Aorta (tissue), 5 donors: ENCODE measurements around the gene RASGRP2. TPM values are rescaled to one million over a fixed set of nuclear protein-coding genes. Genes with fewer than 3 reads are reported as not detected.

Experiments used
- ATAC-seq: fragments of 200-7000 bp; cut with Tn5 transposase; one replicate; pipeline ENCODE4 v1.9.1; 2022; ENCODE audit warnings: moderate library complexity; ENCODE audit not compliant: low FRiP score
- DNase-seq, 2 donors: peaks; one replicate each; pipeline ENCODE4 v3.0.0-alpha.2; 2020
- H3K27ac ChIP-seq, 2 donors: one replicate each; pipeline ENCODE4 v1.5.1; 2013; ENCODE audit warnings: low read length in 2 of 2, mild to moderate bottlenecking in 2 of 2, moderate library complexity in 2 of 2, control low read depth in 1 of 2, inconsistent platforms in 1 of 2, low read depth in 1 of 2
- H3K27me3 ChIP-seq, 2 donors: one replicate each; pipeline ENCODE4 v1.6.1; 2013; ENCODE audit warnings: control low read depth in 1 of 2, low read length in 1 of 2, mild to moderate bottlenecking in 1 of 2, moderate library complexity in 1 of 2; ENCODE audit not compliant: insufficient read depth in 2 of 2, control insufficient read depth in 1 of 2
- H3K36me3 ChIP-seq, 2 donors: one replicate each; pipeline ENCODE4 v1.6.1; 2013; ENCODE audit warnings: control low read depth in 1 of 2, low read length in 1 of 2, mild to moderate bottlenecking in 1 of 2; ENCODE audit not compliant: insufficient read depth in 2 of 2, control insufficient read depth in 1 of 2
- H3K4me1 ChIP-seq, 2 donors: one replicate each; pipeline ENCODE4 v1.6.1; 2013; ENCODE audit warnings: low read length in 2 of 2, control low read depth in 1 of 2, mild to moderate bottlenecking in 1 of 2, moderate library complexity in 1 of 2; ENCODE audit not compliant: insufficient read depth in 2 of 2, control insufficient read depth in 1 of 2
- H3K4me3 ChIP-seq, 2 donors: one replicate each; pipeline ENCODE4 v1.5.1; 2013; ENCODE audit warnings: low read length in 2 of 2, control low read depth in 1 of 2, mild to moderate bottlenecking in 1 of 2
- H3K9me3 ChIP-seq: one replicate; pipeline ENCODE4 v1.6.1; 2013; ENCODE audit warnings: mild to moderate bottlenecking, low read length; ENCODE audit not compliant: control insufficient read depth
- WGBS, 2 donors: extraction: QIAGEN DNeasy Blood & Tissue Kit; methylation state at CpG; one replicate each; pipeline ENCODE4 v1.1.7; 2013; 5-methylcytosine and 5-hydroxymethylcytosine counted together
- intact Hi-C, 2 donors: fragments of 100-400 bp; cut with DNase I; formaldehyde crosslinking; loops; one replicate each; pipeline versions ENCODE4 v1.14.2 to v1.15.0; 2022
- polyA plus RNA-seq, 2 donors: library from polyadenylated mRNA; stranded (reverse); fragments of 200-250 nt; gene quantifications; one replicate each; pipeline ENCODE4 v1.2.3, GENCODE V29; 2013
- total RNA-seq, 2 donors: library from RNA; stranded (reverse); fragmentation: NEBNext Ultra II Directional; extraction: Animal tissue kit (Norgen Biotek cat#: 25700); gene quantifications; one replicate each; pipeline ENCODE4 v1.2.1, GENCODE V29; 2021
- donor health status: healthy with polysubstance abuse.
- donor health status: Bipolar disorder and iron deficiency.
- donor health status: DM: no; HTN: no; CAD: no.
- donor health status: DM: no; HTN: no; CAD: no.
- donor health status: DM: yes; HTN: yes; CAD: no.

RASGRP2 gene
- total and polyA plus RNA-seq, 4 donors, result 20.8 to 152 (median 48.6) TPM

GRCh38 chr11:64720167-64720566 lies 23.8 kb downstream of the RASGRP2 start:
- intact Hi-C loops, result loop anchor here in 1 of 2 donors (5.0 kb wide), 1 partner anchor 63 kb away; no protein-coding TSS in a partner anchor

GRCh38 chr11:64719406-64719805 lies 24.5 kb downstream of the RASGRP2 start:
- ATAC-seq (no peak), DNase-seq (peak in 1 of 2 donors; percentile 55)
- intact Hi-C loops, result no loop called here
- Histone ChIP-seq H3K4me3 (no peak overlapping the region), H3K9me3 (no peaks in the 10 kb centered on the region), H3K36me3 (no peaks in the 10 kb centered on the region), H3K4me1 (no peaks in the 10 kb centered on the region), H3K27ac (no peak overlapping the region), H3K27me3 (no peaks in the 10 kb centered on the region)
- WGBS, 2 donors, result 92 to 93% methylated on average over 10 of the region's 10 CpGs

More at GRCh38 chr11:64720167-64720566, 23.8 kb downstream of the RASGRP2 start:
- Histone ChIP-seq H3K4me3 (no peak overlapping the region), H3K4me1 (no peaks in the 10 kb centered on the region), H3K27me3 (no peaks in the 10 kb centered on the region), H3K27ac (no peak overlapping the region), H3K9me3 (no peaks in the 10 kb centered on the region), H3K36me3 (no peaks in the 10 kb centered on the region)
- 83 to 85% methylated on average over 9 of the region's 9 CpGs for WGBS, 2 donors
- ATAC-seq (no peak), DNase-seq (peak in 1 of 2 donors; percentile 68)

GRCh38 chr11:64718780-64719124 lies 25.2 kb downstream of the RASGRP2 start:
- ATAC-seq (no peak), DNase-seq (no peak)
- intact Hi-C loops, result no loop called here
- 70 to 86% methylated on average over 3 to 4 of the region's 4 CpGs for WGBS, 2 donors
- H3K4me3 ChIP-seq, result no peak overlapping the region
- no peaks in the 10 kb centered on the region for H3K36me3 ChIP-seq
- H3K27ac ChIP-seq, result no peak overlapping the region
- H3K27me3 ChIP-seq, result no peaks in the 10 kb centered on the region
- H3K9me3 ChIP-seq, result no peaks in the 10 kb centered on the region
- H3K4me1 ChIP-seq, result no peaks in the 10 kb centered on the region

GRCh38 chr11:64718084-64718779 lies 25.7 kb downstream of the RASGRP2 start:
- no peaks in the 10 kb centered on the region for H3K36me3 ChIP-seq
- WGBS, 2 donors, result 85 to 88% methylated on average over 15 of the region's 15 CpGs
- no peak overlapping the region for H3K27ac ChIP-seq
- no peaks in the 10 kb centered on the region for H3K27me3 ChIP-seq
- ATAC-seq (no peak), DNase-seq (peak in 1 of 2 donors; percentile 57)
- no peaks in the 10 kb centered on the region for H3K9me3 ChIP-seq
- intact Hi-C loops, result no loop called here
- no peaks in the 10 kb centered on the region for H3K4me1 ChIP-seq
- H3K4me3 ChIP-seq, result no peak overlapping the region

GRCh38 chr11:64717268-64717578 lies 26.7 kb downstream of the RASGRP2 start:
- Histone ChIP-seq H3K27me3 (no peaks in the 10 kb centered on the region), H3K36me3 (no peaks in the 10 kb centered on the region), H3K27ac (no peak overlapping the region), H3K4me1 (no peaks in the 10 kb centered on the region), H3K4me3 (no peak overlapping the region), H3K9me3 (no peaks in the 10 kb centered on the region)
- intact Hi-C loops, result no loop called here
- DNase-seq, result peak in 1 of 2 donors; percentile 50
- ATAC-seq, result no peak
- WGBS, 2 donors, result 79 to 85% methylated on average over 4 of the region's 4 CpGs

DNA sequence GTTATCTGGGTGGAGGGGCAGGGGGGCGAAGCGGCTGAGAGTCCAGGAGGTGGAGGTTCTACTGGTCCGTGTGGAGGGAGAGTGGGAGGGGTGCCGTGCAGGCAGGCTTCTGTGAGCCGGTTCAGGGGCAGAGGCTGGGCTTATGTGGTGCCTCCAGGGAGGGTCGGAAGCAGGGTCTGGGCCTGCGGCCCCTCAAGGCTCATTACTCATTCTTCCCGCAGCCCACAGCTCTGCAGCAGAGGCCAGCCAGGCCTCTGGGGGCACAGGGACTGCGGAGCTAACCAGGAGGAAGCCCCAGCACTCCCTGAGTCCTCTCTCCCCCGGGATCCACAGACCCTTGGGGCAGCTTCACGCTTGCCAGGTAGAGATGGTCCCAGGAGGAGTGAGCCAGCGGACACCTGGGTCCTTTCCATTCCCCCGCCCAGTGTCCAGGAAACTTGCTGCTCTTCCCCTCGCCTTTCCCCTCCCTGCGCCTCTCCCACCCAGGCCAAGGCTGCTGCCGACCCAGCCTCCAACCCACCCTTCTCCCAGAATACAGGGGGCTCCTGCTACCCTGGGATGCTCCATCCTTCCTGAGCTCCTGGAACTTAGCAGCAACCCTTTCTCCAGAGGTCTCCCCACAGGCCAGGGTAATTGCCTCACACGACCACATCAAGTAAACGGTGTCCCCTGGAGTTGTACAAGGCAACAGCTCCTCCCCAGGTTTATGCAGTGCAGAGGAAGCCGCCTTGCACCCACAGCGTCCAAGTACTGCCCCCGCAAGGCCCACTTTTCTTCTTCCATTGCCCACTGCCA lies 27.3 kb downstream of the RASGRP2 start:
- no peak for ATAC-seq

GRCh38 chr11:64715756-64716472 lies 28.0 kb downstream of the RASGRP2 start:
- Histone ChIP-seq H3K36me3 (no peaks in the 10 kb centered on the region), H3K4me3 (no peak overlapping the region), H3K4me1 (no peaks in the 10 kb centered on the region), H3K27ac (no peak overlapping the region), H3K9me3 (no peaks in the 10 kb centered on the region), H3K27me3 (peaks cover 0 to 1% of the 10 kb centered on the region in 2 donors)
- intact Hi-C loops, result no loop called here
- no peak for ATAC-seq
- 47 to 54% methylated on average over 13 of the region's 13 CpGs for WGBS, 2 donors
- DNase-seq, result peak in 1 of 2 donors; percentile 9

More for the DNA sequence above, 27.3 kb downstream of the RASGRP2 start:
- peak in 1 of 2 donors; percentile 65 for DNase-seq
- no peaks in the 10 kb centered on the region for H3K9me3 ChIP-seq
- no peaks in the 10 kb centered on the region for H3K36me3 ChIP-seq
- no peak overlapping the region for H3K4me3 ChIP-seq
- H3K27ac ChIP-seq, result no peak overlapping the region
- H3K27me3 ChIP-seq, result peaks cover 0 to 1% of the 10 kb centered on the region in 2 donors
- WGBS, 2 donors, result 56 to 60% methylated on average over 19 to 21 of the region's 21 CpGs
- intact Hi-C loops, result no loop called here
- no peaks in the 10 kb centered on the region for H3K4me1 ChIP-seq

GRCh38 chr11:64715110-64715509 lies 28.8 kb downstream of the RASGRP2 start:
- DNase-seq (no peak), ATAC-seq (no peak)
- Histone ChIP-seq H3K4me1 (no peaks in the 10 kb centered on the region), H3K36me3 (no peaks in the 10 kb centered on the region), H3K9me3 (no peaks in the 10 kb centered on the region), H3K27ac (no peak overlapping the region), H3K27me3 (peaks cover 0 to 1% of the 10 kb centered on the region in 2 donors), H3K4me3 (no peak overlapping the region)
- WGBS, 2 donors, result 73 to 83% methylated on average over 5 of the region's 5 CpGs
- intact Hi-C loops, result no loop called here
